ENCODE measurements around the gene MICU2. TPM values are rescaled to one million over a fixed set of nuclear protein-coding genes. Genes with fewer than 3 reads are reported as not detected.

MICU2 gene
- total and polyA plus RNA-seq, 2 of the 13 experiments (the other 11 are each of a cell fraction or from before 2014, with no cell fraction given) = 31.7 to 42.4 TPM

DNA sequence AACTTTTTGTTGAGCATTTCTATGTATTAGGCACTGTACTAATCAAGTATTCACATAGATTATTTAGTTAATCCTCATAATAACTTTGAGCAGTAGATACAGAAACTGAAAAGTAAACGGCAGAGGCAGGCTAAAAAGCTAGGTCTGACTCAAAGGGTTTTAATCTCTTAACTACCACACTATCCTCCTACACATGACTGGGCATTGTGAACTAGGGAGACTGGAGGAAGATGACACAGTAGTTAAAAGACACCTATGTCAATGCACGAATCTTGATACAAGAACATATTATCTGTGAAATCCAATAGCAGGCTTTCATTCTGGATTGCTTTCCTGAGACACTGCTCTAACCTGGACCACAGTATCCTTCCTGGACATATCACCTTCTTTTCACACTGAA is 36.3 kb downstream of the MICU2 start:
- peaks cover 7% of the 10 kb centered on the region for H3K4me1 ChIP-seq (ENCODE audit: insufficient read depth, low read length)
- no peaks in the 10 kb centered on the region for H4K20me1 ChIP-seq (ENCODE audit: insufficient read depth, low read length)
- 91% methylated on average over 2 of the region's 2 CpGs for WGBS (ENCODE audit: low lambda C conversion rate)
- in situ Hi-C loops (cut with HindIII; ENCODE audit: extremely low pct_ligation_motif_present, low pct_unique_long_range_greater_than_20kb) = no loop called here
- H3K9ac ChIP-seq (ENCODE audit: insufficient read depth, low read depth, low read length) = no peak overlapping the region
- ChIA-PET CTCF (ENCODE audit: low intra/inter-chr PET ratio, low total read pairs) (no interaction called here), POLR2A (no interaction called here)
- no peak overlapping the region for H3K4me3 ChIP-seq (replicated peaks in 1 of 3; ENCODE audit: insufficient read depth in 1 of 3, low read depth in 2 of 3, low read length in 3 of 3)
- intact Hi-C loops (cut with micrococcal nuclease; ENCODE audit: unreplicated experiment) = no loop called here
- H3K27me3 ChIP-seq (ENCODE audit: control insufficient read depth in 1 of 2, insufficient read depth in 2 of 2, low read length in 2 of 2) = no peaks in the 10 kb centered on the region
- no peak overlapping the region for H2AFZ ChIP-seq (ENCODE audit: low read length)
- no peaks in the 10 kb centered on the region for H3K9me3 ChIP-seq (ENCODE audit: low read length)
- no peak for ATAC-seq
- no peak overlapping the region for H3K4me2 ChIP-seq (ENCODE audit: low read depth, low read length)
- H3K27ac ChIP-seq (ENCODE audit: extremely low read length, insufficient read depth, low read length) = no peak overlapping the region
- no TSS peak for BruUV-seq (replicated peaks)
- FAIRE-seq = no peak
- no peak for DNase-seq (ENCODE audit: low spot score)
- peaks cover 5 to 26% of the 10 kb centered on the region in 2 experiments; a peak in 3 of 5 replicates for H3K36me3 ChIP-seq (replicated peaks in 1 of 2; ENCODE audit: control insufficient read depth in 1 of 2, insufficient read depth in 2 of 2, low read length in 2 of 2)
- no peaks in the 10 kb centered on the region for H3K79me2 ChIP-seq (ENCODE audit: insufficient read depth, low read length)
- TF ChIP-seq, protein P1, sequence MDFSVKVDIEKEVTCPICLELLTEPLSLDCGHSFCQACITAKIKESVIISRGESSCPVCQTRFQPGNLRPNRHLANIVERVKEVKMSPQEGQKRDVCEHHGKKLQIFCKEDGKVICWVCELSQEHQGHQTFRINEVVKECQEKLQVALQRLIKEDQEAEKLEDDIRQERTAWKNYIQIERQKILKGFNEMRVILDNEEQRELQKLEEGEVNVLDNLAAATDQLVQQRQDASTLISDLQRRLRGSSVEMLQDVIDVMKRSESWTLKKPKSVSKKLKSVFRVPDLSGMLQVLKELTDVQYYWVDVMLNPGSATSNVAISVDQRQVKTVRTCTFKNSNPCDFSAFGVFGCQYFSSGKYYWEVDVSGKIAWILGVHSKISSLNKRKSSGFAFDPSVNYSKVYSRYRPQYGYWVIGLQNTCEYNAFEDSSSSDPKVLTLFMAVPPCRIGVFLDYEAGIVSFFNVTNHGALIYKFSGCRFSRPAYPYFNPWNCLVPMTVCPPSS (IDR thresholded peaks at IDR 0.05) = no peak
- TF ChIP-seq TAF15 (IDR thresholded peaks at IDR 0.05; ENCODE audit: low read depth, low read length, poor library complexity, severe bottlenecking) (no peak), PHB2 (IDR thresholded peaks at IDR 0.05; ENCODE audit: partially characterized antibody) (no peak), ZNF34 (CRISPR knock-in tag; IDR thresholded peaks at IDR 0.05; ENCODE audit: borderline replicate concordance) (no peak), TSC22D2 (CRISPR knock-in tag; IDR thresholded peaks at IDR 0.05; ENCODE audit: borderline replicate concordance) (no peak), FOXK1 (CRISPR knock-in tag; IDR thresholded peaks at IDR 0.05; ENCODE audit: borderline replicate concordance, low read depth) (no peak), CBX1 (IDR thresholded peaks at IDR 0.05; ENCODE audit: low read depth) (no peak), SSRP1 (CRISPR knock-in tag; IDR thresholded peaks at IDR 0.05) (no peak), ZNF850 (CRISPR knock-in tag; conservative IDR thresholded peaks at IDR 0.05) (no peak)
- TF ChIP-seq, protein P2, sequence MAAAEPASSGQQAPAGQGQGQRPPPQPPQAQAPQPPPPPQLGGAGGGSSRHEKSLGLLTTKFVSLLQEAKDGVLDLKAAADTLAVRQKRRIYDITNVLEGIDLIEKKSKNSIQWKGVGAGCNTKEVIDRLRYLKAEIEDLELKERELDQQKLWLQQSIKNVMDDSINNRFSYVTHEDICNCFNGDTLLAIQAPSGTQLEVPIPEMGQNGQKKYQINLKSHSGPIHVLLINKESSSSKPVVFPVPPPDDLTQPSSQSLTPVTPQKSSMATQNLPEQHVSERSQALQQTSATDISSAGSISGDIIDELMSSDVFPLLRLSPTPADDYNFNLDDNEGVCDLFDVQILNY (CRISPR knock-in tag; conservative IDR thresholded peaks at IDR 0.05) = no peak
- TF ChIP-seq, protein P3, sequence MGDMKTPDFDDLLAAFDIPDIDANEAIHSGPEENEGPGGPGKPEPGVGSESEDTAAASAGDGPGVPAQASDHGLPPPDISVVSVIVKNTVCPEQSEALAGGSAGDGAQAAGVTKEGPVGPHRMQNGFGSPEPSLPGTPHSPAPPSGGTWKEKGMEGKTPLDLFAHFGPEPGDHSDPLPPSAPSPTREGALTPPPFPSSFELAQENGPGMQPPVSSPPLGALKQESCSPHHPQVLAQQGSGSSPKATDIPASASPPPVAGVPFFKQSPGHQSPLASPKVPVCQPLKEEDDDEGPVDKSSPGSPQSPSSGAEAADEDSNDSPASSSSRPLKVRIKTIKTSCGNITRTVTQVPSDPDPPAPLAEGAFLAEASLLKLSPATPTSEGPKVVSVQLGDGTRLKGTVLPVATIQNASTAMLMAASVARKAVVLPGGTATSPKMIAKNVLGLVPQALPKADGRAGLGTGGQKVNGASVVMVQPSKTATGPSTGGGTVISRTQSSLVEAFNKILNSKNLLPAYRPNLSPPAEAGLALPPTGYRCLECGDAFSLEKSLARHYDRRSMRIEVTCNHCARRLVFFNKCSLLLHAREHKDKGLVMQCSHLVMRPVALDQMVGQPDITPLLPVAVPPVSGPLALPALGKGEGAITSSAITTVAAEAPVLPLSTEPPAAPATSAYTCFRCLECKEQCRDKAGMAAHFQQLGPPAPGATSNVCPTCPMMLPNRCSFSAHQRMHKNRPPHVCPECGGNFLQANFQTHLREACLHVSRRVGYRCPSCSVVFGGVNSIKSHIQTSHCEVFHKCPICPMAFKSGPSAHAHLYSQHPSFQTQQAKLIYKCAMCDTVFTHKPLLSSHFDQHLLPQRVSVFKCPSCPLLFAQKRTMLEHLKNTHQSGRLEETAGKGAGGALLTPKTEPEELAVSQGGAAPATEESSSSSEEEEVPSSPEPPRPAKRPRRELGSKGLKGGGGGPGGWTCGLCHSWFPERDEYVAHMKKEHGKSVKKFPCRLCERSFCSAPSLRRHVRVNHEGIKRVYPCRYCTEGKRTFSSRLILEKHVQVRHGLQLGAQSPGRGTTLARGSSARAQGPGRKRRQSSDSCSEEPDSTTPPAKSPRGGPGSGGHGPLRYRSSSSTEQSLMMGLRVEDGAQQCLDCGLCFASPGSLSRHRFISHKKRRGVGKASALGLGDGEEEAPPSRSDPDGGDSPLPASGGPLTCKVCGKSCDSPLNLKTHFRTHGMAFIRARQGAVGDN (CRISPR knock-in tag; IDR thresholded peaks at IDR 0.05) = no peak
- TF ChIP-seq, protein P4, sequence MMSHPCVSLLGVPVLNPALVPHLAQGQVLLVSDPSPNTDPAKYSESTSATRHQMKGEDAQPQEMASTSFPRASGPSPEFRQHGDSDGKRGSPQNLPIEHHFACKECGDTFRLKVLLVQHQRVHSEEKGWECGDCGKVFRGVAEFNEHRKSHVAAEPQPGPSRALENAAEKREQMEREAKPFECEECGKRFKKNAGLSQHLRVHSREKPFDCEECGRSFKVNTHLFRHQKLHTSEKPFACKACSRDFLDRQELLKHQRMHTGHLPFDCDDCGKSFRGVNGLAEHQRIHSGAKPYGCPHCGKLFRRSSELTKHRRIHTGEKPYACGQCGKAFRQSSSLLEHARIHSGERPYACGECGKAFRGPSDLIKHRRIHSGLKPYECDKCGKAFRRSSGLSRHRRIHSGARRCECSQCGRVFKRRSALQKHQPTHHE (CRISPR knock-in tag; IDR thresholded peaks at IDR 0.05; ENCODE audit: borderline replicate concordance) = no peak
- TF ChIP-seq, protein P5, sequence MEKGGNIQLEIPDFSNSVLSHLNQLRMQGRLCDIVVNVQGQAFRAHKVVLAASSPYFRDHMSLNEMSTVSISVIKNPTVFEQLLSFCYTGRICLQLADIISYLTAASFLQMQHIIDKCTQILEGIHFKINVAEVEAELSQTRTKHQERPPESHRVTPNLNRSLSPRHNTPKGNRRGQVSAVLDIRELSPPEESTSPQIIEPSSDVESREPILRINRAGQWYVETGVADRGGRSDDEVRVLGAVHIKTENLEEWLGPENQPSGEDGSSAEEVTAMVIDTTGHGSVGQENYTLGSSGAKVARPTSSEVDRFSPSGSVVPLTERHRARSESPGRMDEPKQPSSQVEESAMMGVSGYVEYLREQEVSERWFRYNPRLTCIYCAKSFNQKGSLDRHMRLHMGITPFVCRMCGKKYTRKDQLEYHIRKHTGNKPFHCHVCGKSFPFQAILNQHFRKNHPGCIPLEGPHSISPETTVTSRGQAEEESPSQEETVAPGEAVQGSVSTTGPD (CRISPR knock-in tag; IDR thresholded peaks at IDR 0.05) = no peak
- TF ChIP-seq, protein P6, sequence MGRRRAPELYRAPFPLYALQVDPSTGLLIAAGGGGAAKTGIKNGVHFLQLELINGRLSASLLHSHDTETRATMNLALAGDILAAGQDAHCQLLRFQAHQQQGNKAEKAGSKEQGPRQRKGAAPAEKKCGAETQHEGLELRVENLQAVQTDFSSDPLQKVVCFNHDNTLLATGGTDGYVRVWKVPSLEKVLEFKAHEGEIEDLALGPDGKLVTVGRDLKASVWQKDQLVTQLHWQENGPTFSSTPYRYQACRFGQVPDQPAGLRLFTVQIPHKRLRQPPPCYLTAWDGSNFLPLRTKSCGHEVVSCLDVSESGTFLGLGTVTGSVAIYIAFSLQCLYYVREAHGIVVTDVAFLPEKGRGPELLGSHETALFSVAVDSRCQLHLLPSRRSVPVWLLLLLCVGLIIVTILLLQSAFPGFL (CRISPR knock-in tag; IDR thresholded peaks at IDR 0.05) = no peak

All from HepG2 (cell line).